ENCODE results near the gene LIG4. TPM values are rescaled to one million over a fixed set of nuclear protein-coding genes. Genes with fewer than 3 reads are reported as not detected.

LIG4 gene
- total and polyA plus RNA-seq, 4 donors: 4.3 to 9.5 (median 5.2) TPM

- no peak for DNase-seq (ENCODE audit: low spot score)
- Histone ChIP-seq H3K9me3 (ENCODE audit: control insufficient read depth in 4 of 4, low read length in 3 of 4) (no peaks in the 10 kb centered on the region), H3K4me3 (ENCODE audit: low read depth in 1 of 3, low read length in 3 of 3) (no peak overlapping the region), H3K4me1 (ENCODE audit: control insufficient read depth in 4 of 4, insufficient read depth in 4 of 4, low read length in 3 of 4) (no peaks in the 10 kb centered on the region), H3K9ac (ENCODE audit: low read depth in 1 of 2, low read length in 2 of 2) (no peak overlapping the region), H3K36me3 (ENCODE audit: control insufficient read depth in 4 of 4, insufficient read depth in 3 of 4, low read depth in 1 of 4, low read length in 3 of 4) (no peaks in the 10 kb centered on the region), H3K27me3 (ENCODE audit: control insufficient read depth in 4 of 4, insufficient read depth in 4 of 4, low read length in 3 of 4) (no peaks in the 10 kb centered on the region), H3K27ac (ENCODE audit: low read depth in 1 of 2, low read length in 2 of 2) (no peak overlapping the region)
- no peak for TF ChIP-seq MAX (IDR thresholded peaks at IDR 0.05)
- TF ChIP-seq ATF3 (IDR thresholded peaks at IDR 0.05): no peak
- TF ChIP-seq RXRA (IDR thresholded peaks at IDR 0.05): no peak
- 80% methylated on average over 3 of the region's 3 CpGs for WGBS
Observed at GRCh38 chr13:108185223-108185622, 30.1 kb downstream of the LIG4 start.

GRCh38 chr13:108182652-108183051 lies 32.7 kb downstream of the LIG4 start:
- Histone ChIP-seq H3K36me3 (ENCODE audit: control insufficient read depth in 4 of 4, insufficient read depth in 3 of 4, low read depth in 1 of 4, low read length in 3 of 4) (no peaks in the 10 kb centered on the region), H3K9me3 (ENCODE audit: control insufficient read depth in 4 of 4, low read length in 3 of 4) (no peaks in the 10 kb centered on the region), H3K9ac (ENCODE audit: low read depth in 1 of 2, low read length in 2 of 2) (no peak overlapping the region), H3K4me3 (ENCODE audit: low read depth in 1 of 3, low read length in 3 of 3) (no peak overlapping the region), H3K4me1 (ENCODE audit: control insufficient read depth in 4 of 4, insufficient read depth in 4 of 4, low read length in 3 of 4) (no peaks in the 10 kb centered on the region), H3K27me3 (ENCODE audit: control insufficient read depth in 4 of 4, insufficient read depth in 4 of 4, low read length in 3 of 4) (no peaks in the 10 kb centered on the region), H3K27ac (ENCODE audit: low read depth in 1 of 2, low read length in 2 of 2) (no peak overlapping the region)
- WGBS: 74% methylated on average over 3 of the region's 3 CpGs
- no peak for DNase-seq (ENCODE audit: low spot score)
- TF ChIP-seq REST (IDR thresholded peaks at IDR 0.05) (no peak), RAD21 (IDR thresholded peaks at IDR 0.05) (no peak), YY1 (IDR thresholded peaks at IDR 0.05) (no peak), FOXA2 (IDR thresholded peaks at IDR 0.05) (no peak), NR2F2 (IDR thresholded peaks at IDR 0.05) (no peak), GABPA (IDR thresholded peaks at IDR 0.05 in 1 of 2, conservative IDR thresholded peaks at IDR 0.05 in 1 of 2) (no peak), ATF3 (IDR thresholded peaks at IDR 0.05) (no peak), EGR1 (IDR thresholded peaks at IDR 0.05; ENCODE audit: low read depth in 2 of 2) (no peak), ZBTB33 (IDR thresholded peaks at IDR 0.05) (no peak), MAX (IDR thresholded peaks at IDR 0.05) (no peak), RXRA (IDR thresholded peaks at IDR 0.05) (no peak)
